Spleen (tissue), 11 donors: ENCODE measurements around the gene HOXB5. TPM values are rescaled to one million over a fixed set of nuclear protein-coding genes. Genes with fewer than 3 reads are reported as not detected.

ENCODE experiments used
- DNase-seq: peaks from one replicate; pipeline ENCODE4 v3.0.0-alpha.2; 2020
- H3K27ac ChIP-seq, 8 donors: fragments of 200-600 bp; sonication (generic) in 7 of 8; 1 replicate in 4 of 8; 2 replicates in 4 of 8; pipeline versions ENCODE4 v1.5.0 to v1.8.0; 2016 to 2021; ENCODE audit warnings: inconsistent platforms in 4 of 8, mild to moderate bottlenecking in 4 of 8, moderate library complexity in 1 of 8
- H3K27me3 ChIP-seq, 7 donors: fragments of 200-600 bp; sonication (generic) in 6 of 7; replicated peaks in 1 of 7; 1 replicate in 4 of 7; 2 replicates in 3 of 7; pipeline versions ENCODE4 v1.5.0 to v1.8.0; 2016 to 2021; ENCODE audit warnings: inconsistent platforms in 3 of 7, mild to moderate bottlenecking in 1 of 7
- H3K36me3 ChIP-seq, 6 donors: fragments of 200-600 bp; sonication (generic) in 5 of 6; 1 replicate in 4 of 6; 2 replicates in 2 of 6; pipeline versions ENCODE4 v1.5.0 to v1.8.0; 2016 to 2021; ENCODE audit warnings: inconsistent platforms in 2 of 6
- H3K4me1 ChIP-seq, 6 donors: fragments of 200-600 bp; sonication (generic) in 5 of 6; 1 replicate in 3 of 6; 2 replicates in 3 of 6; pipeline versions ENCODE4 v1.5.0 to v1.8.0; 2016 to 2021; ENCODE audit warnings: inconsistent platforms in 3 of 6
- H3K4me3 ChIP-seq, 8 donors: fragments of 200-600 bp; sonication (generic) in 7 of 8; 1 replicate in 4 of 8; 2 replicates in 4 of 8; pipeline versions ENCODE4 v1.5.0 to v1.8.0; 2016 to 2021; ENCODE audit warnings: inconsistent platforms in 4 of 8, mild to moderate bottlenecking in 4 of 8, moderate library complexity in 2 of 8
- H3K9me3 ChIP-seq, 8 donors: fragments of 200-600 bp; sonication (generic) in 7 of 8; 1 replicate in 4 of 8; 2 replicates in 4 of 8; pipeline versions ENCODE4 v1.5.0 to v1.8.0; 2016 to 2021; ENCODE audit warnings: inconsistent platforms in 4 of 8
- CTCF ChIP-seq, 11 experiments: fragments of 200-600 bp in 7 of 11; fragments of 450-650 bp in 4 of 11; sonication (generic) in 4 of 11; IDR thresholded peaks in 8 of 11; conservative IDR thresholded peaks in 3 of 11; 1 replicate in 7 of 11; 2 replicates in 4 of 11; pipeline versions ENCODE4 v1.4.0 to v1.8.0; 2016 to 2021; ENCODE audit warnings: antibody characterized with exemption in 11 of 11, inconsistent platforms in 4 of 11, mild to moderate bottlenecking in 1 of 11
- POLR2A ChIP-seq, 3 donors: fragments of 450-650 bp; IDR thresholded peaks; one replicate each; pipeline ENCODE4 v1.5.1; 2017; ENCODE audit warnings: antibody characterized with exemption in 3 of 3, mild to moderate bottlenecking in 1 of 3
- POLR2AphosphoS5 ChIP-seq, 3 donors: sonication (generic); formaldehyde crosslinking; IDR thresholded peaks; one replicate each; pipeline ENCODE4 v1.5.1; 2017; ENCODE audit warnings: antibody characterized with exemption in 3 of 3
- WGBS, 5 donors: extraction: QIAGEN DNeasy Blood & Tissue Kit in 3 of 5; methylation state at CpG; one replicate each; pipeline versions ENCODE4 v1.1.5 to v1.1.7; 2013 to 2018; 5-methylcytosine and 5-hydroxymethylcytosine counted together
- intact Hi-C: fragments of 100-400 bp; cut with DNase I; formaldehyde crosslinking; loops from one replicate; pipeline ENCODE4 v1.15.0; 2023; ENCODE audit warnings: low total_unique reads
- polyA plus RNA-seq, 3 donors: library from polyadenylated mRNA; stranded (reverse); fragments of 200-250 nt; gene quantifications; one replicate each; pipeline ENCODE4 v1.2.1, GENCODE V29; 2013
- total RNA-seq, 7 donors: library from RNA; depleted of rRNA in 3 of 7; stranded (reverse); fragments of >200 nt in 3 of 7; fragmentation: NEBNext Ultra II Directional in 4 of 7; extraction: Animal tissue kit (Norgen Biotek cat#: 25700) in 4 of 7; gene quantifications; one replicate each; pipeline versions ENCODE4 v1.1.0 to v1.2.1, GENCODE V29; 2016 to 2021
- donor health status: healthy with polysubstance abuse.
- donor health status: DM: no; HTN: no; CAD: no; lungs with moderate emphysema.
- donor health status: DM: no; HTN: no; CAD: no.
- donor health status: Bipolar disorder and iron deficiency.
- donor health status: healthy.
- donor health status: DM: no; HTN: no; CAD: no.
- donor health status: DM: yes; HTN: yes; CAD: no.

HOXB5 gene
- total and polyA plus RNA-seq, 10 donors, result 0.43 to 2.6 (median 1.1) TPM

GRCh38 chr17:48630925-48631692 is 37.5 kb upstream of the HOXB5 start:
- WGBS, 5 donors, result 43 to 61% (median 55%) methylated on average over 15 of the region's 15 CpGs
- Histone ChIP-seq H3K36me3 (no peaks in the 10 kb centered on the region), H3K4me3 (no peak overlapping the region), H3K9me3 (no peaks in the 10 kb centered on the region), H3K27ac (no peak overlapping the region), H3K4me1 (peaks cover 9 to 27% (median 15%) of the 10 kb centered on the region in 6 donors), H3K27me3 (peaks cover 19 to 100% (median 100%) of the 10 kb centered on the region in 7 donors)
- intact Hi-C loops, result no loop called here
- no peak for DNase-seq
- TF ChIP-seq POLR2A (IDR thresholded peaks at IDR 0.05), result no peak

GRCh38 chr17:48630009-48630924 is 36.7 kb upstream of the HOXB5 start:
- intact Hi-C loops, result no loop called here
- H3K4me1 ChIP-seq, result peaks cover 18 to 33% (median 24%) of the 10 kb centered on the region in 6 donors
- no peak overlapping the region for H3K4me3 ChIP-seq
- H3K27ac ChIP-seq, result no peak overlapping the region
- WGBS, 5 donors, result 62 to 75% (median 69%) methylated on average over 15 of the region's 15 CpGs
- H3K36me3 ChIP-seq, result no peaks in the 10 kb centered on the region
- TF ChIP-seq POLR2AphosphoS5 (IDR thresholded peaks at IDR 0.05), result no peak
- TF ChIP-seq CTCF (IDR thresholded peaks at IDR 0.05 in 8 of 11, conservative IDR thresholded peaks at IDR 0.05 in 3 of 11), result no peak
- TF ChIP-seq POLR2A (IDR thresholded peaks at IDR 0.05), result no peak
- peaks cover 25 to 100% (median 100%) of the 10 kb centered on the region in 7 donors for H3K27me3 ChIP-seq
- DNase-seq, result no peak
- H3K9me3 ChIP-seq, result no peaks in the 10 kb centered on the region

- Histone ChIP-seq H3K4me1 (peaks cover 25 to 41% (median 31%) of the 10 kb centered on the region in 6 donors), H3K27ac (no peak overlapping the region), H3K27me3 (peaks cover 26 to 100% (median 100%) of the 10 kb centered on the region in 7 donors), H3K36me3 (no peaks in the 10 kb centered on the region), H3K4me3 (no peak overlapping the region), H3K9me3 (no peaks in the 10 kb centered on the region)
- TF ChIP-seq POLR2AphosphoS5 (IDR thresholded peaks at IDR 0.05), result no peak
- TF ChIP-seq CTCF (IDR thresholded peaks at IDR 0.05 in 8 of 11, conservative IDR thresholded peaks at IDR 0.05 in 3 of 11), result no peak
- TF ChIP-seq POLR2A (IDR thresholded peaks at IDR 0.05), result no peak
- DNase-seq, result peak; percentile 33
- 51 to 71% (median 60%) methylated on average over 5 of the region's 5 CpGs for WGBS, 5 donors
- intact Hi-C loops, result no loop called here
Measured at GRCh38 chr17:48629411-48629759, 35.8 kb upstream of the HOXB5 start.

GRCh38 chr17:48628649-48629410 is 35.3 kb upstream of the HOXB5 start:
- 32 to 41% (median 36%) methylated on average over 5 of the region's 5 CpGs for WGBS, 5 donors

More at GRCh38 chr17:48628649-48629410, 35.3 kb upstream of the HOXB5 start:
- no peaks in the 10 kb centered on the region for H3K36me3 ChIP-seq
- H3K9me3 ChIP-seq, result no peaks in the 10 kb centered on the region
- H3K27me3 ChIP-seq, result peaks cover 21 to 100% (median 100%) of the 10 kb centered on the region in 7 donors
- intact Hi-C loops, result no loop called here
- H3K27ac ChIP-seq, result no peak overlapping the region
- no peak overlapping the region for H3K4me3 ChIP-seq
- no peak for TF ChIP-seq CTCF (IDR thresholded peaks at IDR 0.05 in 8 of 11, conservative IDR thresholded peaks at IDR 0.05 in 3 of 11)
- TF ChIP-seq POLR2A (IDR thresholded peaks at IDR 0.05), result no peak
- TF ChIP-seq POLR2AphosphoS5 (IDR thresholded peaks at IDR 0.05), result no peak
- peaks cover 25 to 37% (median 29%) of the 10 kb centered on the region in 6 donors for H3K4me1 ChIP-seq
- DNase-seq, result no peak
